Measurements from ENCODE around the gene CST9. TPM values are rescaled to one million over a fixed set of nuclear protein-coding genes. Genes with fewer than 3 reads are reported as not detected.
"Not testable (repeated sequence)": the region's sequence is repeated elsewhere in the genome, so short reads cannot be mapped to it uniquely, and the experiment has no call there.

The CST9 gene
- total RNA-seq, 4 donors from 2014 or later: not detected

DNA sequence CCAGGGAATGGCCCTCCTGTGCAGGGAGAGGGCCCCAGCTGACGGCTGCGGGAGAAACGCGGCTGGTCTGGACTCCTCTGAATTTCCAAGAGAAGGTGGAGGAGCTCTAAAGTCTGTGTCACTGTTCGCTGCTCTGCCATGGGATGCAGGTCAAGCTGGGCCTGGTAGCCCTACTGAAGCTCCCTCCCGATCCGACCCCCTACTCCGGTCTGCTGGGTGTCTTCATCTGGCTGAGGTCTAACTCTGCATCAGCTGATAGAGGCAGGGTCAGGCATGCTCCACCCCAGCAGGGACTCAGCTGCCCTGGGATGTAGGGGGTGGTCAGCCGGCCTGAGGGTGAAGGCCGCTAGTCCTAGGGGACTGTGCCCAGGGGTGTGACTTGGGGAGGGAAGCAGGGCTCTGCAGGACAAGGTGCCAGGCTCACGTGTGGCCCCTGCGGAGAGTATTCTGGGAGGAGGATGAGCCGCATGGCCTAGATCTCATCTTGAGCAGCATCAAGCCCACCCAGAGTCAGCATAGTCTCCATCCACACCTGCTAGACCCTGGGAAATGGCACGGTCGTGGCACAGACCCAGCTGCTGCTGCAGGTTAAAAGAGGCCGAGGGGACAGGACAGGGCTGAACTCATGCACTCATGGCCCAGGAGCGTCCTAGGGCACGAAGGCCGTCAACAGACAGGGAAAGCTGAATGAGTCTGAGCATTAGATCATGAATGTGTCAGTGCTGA lies 30.6 kb upstream of the CST9 start:
- no peak for DNase-seq (ENCODE audit: low spot score in 2 of 2)
- Histone ChIP-seq H3K27ac (peak overlapping the region; percentile 99), H3K27me3 (no peaks in the 10 kb centered on the region), H3K9me3 (no peaks in the 10 kb centered on the region), H3K36me3 (peaks cover 30% of the 10 kb centered on the region), H3K4me3 (peak overlapping the region; percentile 95), H3K4me1 (peaks cover 57% of the 10 kb centered on the region)
- 67% methylated on average over 12 of the region's 19 CpGs for WGBS
- TF ChIP-seq, protein P1, sequence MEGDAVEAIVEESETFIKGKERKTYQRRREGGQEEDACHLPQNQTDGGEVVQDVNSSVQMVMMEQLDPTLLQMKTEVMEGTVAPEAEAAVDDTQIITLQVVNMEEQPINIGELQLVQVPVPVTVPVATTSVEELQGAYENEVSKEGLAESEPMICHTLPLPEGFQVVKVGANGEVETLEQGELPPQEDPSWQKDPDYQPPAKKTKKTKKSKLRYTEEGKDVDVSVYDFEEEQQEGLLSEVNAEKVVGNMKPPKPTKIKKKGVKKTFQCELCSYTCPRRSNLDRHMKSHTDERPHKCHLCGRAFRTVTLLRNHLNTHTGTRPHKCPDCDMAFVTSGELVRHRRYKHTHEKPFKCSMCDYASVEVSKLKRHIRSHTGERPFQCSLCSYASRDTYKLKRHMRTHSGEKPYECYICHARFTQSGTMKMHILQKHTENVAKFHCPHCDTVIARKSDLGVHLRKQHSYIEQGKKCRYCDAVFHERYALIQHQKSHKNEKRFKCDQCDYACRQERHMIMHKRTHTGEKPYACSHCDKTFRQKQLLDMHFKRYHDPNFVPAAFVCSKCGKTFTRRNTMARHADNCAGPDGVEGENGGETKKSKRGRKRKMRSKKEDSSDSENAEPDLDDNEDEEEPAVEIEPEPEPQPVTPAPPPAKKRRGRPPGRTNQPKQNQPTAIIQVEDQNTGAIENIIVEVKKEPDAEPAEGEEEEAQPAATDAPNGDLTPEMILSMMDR (IDR thresholded peaks at IDR 0.05): no peak
- no peak for TF ChIP-seq POLR2AphosphoS5 (IDR thresholded peaks at IDR 0.05)
- no peak for TF ChIP-seq POLR2A (IDR thresholded peaks at IDR 0.05)
- TF ChIP-seq EP300 (IDR thresholded peaks at IDR 0.05): no peak

DNA sequence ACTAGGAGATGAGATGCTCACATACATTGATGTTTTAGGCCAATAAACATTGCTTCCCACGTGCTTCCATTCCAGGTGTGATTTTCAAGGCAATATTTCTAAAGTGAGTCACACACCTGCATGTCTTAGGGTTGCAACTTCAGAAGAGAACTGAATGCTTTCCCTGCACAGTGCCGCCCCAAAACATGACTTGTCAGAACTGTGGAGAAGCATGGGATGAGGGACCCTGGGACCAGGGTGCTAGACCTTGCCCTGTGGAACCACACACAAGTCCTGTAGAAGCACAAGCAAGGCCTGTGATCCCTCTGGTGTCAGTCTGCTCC lies 30.0 kb upstream of the CST9 start:
- H3K27me3 ChIP-seq; DNase-seq (ENCODE audit: low spot score in 2 of 2); H3K9me3 ChIP-seq: not testable (repeated sequence)
- peak overlapping the region; percentile 99 for H3K27ac ChIP-seq
- peaks cover 30% of the 10 kb centered on the region for H3K36me3 ChIP-seq
- 13% methylated on average over 2 of the region's 2 CpGs for WGBS
- peak overlapping the region; percentile 95 for H3K4me3 ChIP-seq
- peaks cover 56% of the 10 kb centered on the region for H3K4me1 ChIP-seq

DNA sequence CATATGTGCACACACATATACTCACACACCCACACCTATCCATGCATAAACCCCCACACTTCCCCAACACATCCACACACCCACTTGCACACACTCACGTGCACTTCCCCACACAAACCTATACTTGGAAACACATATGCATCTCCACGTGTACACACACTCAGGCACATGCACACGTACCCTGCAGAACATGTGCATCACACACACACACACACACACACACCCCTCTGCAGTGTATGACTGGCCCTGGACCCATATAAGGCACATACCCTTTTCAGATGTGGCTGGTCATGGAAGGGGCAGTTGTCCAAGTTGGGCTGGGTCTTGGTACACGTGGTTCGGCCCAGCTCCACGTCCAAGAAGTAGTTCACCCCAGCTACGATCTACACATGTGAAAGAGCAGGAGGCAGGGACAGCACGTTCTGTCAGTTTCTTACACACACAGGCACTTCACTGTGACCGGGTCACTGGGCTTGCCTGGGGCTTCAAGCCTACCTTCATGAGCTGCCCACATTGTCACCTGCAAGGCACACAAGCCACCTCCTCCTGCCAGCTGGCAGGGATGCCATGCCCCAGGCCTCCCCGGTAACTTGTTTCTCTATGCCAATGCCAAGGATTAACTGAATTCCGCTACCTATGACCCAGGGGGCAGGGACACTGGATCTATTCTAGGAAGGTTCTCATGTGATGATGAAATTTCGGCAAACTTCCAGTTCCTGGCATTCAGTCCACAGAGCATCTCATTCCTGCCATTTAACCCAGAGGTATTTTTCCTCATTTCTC lies 29.5 kb upstream of the CST9 start:
- H3K4me3 ChIP-seq: peak overlapping the region; percentile 95
- H3K27me3 ChIP-seq: no peaks in the 10 kb centered on the region
- DNase-seq (ENCODE audit: low spot score in 2 of 2): peak in 1 of 2 donors; percentile 65
- peaks cover 30% of the 10 kb centered on the region for H3K36me3 ChIP-seq
- TF ChIP-seq POLR2A (IDR thresholded peaks at IDR 0.05): no peak
- TF ChIP-seq EP300 (IDR thresholded peaks at IDR 0.05): peak; percentile 69
- H3K9me3 ChIP-seq: no peaks in the 10 kb centered on the region
- H3K4me1 ChIP-seq: peaks cover 56% of the 10 kb centered on the region
- peak overlapping the region; percentile 44 for H3K27ac ChIP-seq
- WGBS: 37% methylated on average over 7 of the region's 12 CpGs

DNA sequence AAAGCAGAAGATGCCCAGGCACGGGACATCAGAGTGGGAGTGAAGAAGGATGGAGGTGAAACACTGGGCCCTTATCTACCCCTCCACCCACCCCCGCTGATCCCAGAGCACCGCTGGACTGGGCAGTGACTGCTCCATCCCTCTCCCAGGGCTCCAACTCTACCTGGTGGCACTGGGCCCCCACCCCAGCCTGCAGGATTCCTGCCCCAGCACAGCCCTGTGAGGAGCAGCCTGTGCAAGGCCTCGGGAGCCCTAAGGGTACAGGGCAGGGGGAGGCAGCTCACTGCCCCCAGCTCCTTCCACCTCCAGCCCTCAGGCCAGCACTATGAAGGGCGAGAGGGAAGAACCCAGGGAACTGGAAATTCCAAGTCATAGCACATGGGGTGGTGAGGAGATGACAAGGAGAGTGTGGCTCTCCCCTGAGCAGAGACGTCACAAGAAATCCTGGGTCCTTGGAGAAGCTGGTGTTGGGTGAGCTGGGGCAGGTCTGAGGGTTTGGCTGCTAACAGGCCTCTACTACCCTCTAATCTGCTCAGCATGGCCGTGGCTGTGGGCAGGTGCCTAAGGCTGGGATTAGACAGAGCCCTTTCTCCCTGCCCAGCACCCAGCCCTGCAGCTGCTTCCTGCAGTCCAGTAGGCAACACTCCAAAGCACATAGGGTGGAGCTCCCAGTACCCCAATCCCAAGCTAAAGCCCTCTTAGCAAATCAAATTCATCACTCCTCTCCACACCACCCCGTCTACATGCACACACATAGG lies 28.5 kb upstream of the CST9 start:
- peak overlapping the region; percentile 44 for H3K27ac ChIP-seq
- no peaks in the 10 kb centered on the region for H3K9me3 ChIP-seq
- peaks cover 52% of the 10 kb centered on the region for H3K4me1 ChIP-seq
- DNase-seq (ENCODE audit: low spot score in 2 of 2): no peak
- TF ChIP-seq POLR2AphosphoS5 (IDR thresholded peaks at IDR 0.05) (no peak), POLR2A (IDR thresholded peaks at IDR 0.05) (no peak), EP300 (IDR thresholded peaks at IDR 0.05) (no peak)
- TF ChIP-seq, protein P1 (IDR thresholded peaks at IDR 0.05): no peak
- H3K36me3 ChIP-seq: peaks cover 30% of the 10 kb centered on the region
- 82% methylated on average over 5 of the region's 8 CpGs for WGBS
- peak overlapping the region; percentile 95 for H3K4me3 ChIP-seq
- no peaks in the 10 kb centered on the region for H3K27me3 ChIP-seq

DNA sequence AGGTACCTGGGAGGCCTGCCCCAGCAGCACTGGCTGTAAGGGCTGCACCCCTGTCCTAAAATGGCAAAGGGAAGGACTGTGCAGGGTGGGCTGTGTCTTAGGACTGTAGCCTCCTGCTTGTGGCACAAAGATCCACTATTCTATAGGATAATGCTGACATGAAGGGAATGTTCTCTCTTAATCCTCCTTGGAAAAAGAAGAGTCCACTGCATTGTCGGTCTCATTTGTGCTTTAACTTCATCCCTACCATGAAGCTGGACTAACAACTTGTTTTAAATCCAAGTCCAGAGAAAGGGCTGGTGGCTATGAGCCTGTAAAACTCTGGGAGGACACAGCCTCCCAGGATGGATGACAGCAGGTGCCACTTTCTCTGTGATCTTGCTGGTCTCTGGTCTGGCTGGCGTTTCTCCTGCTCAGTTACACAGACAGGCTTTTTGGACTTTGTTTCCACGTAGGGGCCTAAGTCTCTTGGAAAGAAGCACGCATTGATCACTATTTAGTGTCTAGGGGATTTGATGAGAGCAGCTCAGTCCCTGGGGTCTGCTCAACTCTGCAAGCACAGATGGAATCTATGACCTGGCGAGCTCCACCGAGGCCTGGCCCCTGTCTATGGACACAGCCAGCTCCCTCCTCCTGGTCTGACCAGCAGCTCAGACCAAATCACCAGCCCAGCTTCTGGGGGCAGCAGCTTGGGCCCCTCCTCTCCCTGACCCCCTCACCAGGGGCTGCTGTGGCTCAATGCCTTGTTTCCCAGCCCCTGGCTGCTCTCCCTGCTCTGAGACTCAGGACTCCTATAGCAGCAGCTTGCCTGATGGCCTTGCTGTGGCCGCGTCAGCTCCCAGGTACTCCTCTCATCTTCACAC lies 27.2 kb upstream of the CST9 start:
- H3K27me3 ChIP-seq: no peaks in the 10 kb centered on the region
- H3K9me3 ChIP-seq: no peaks in the 10 kb centered on the region
- H3K27ac ChIP-seq: no peak overlapping the region
- H3K36me3 ChIP-seq: peaks cover 30% of the 10 kb centered on the region
- TF ChIP-seq POLR2A (IDR thresholded peaks at IDR 0.05): no peak
- TF ChIP-seq, protein P1 (IDR thresholded peaks at IDR 0.05): no peak
- TF ChIP-seq POLR2AphosphoS5 (IDR thresholded peaks at IDR 0.05): no peak
- no peak for TF ChIP-seq EP300 (IDR thresholded peaks at IDR 0.05)
- peaks cover 51% of the 10 kb centered on the region for H3K4me1 ChIP-seq
- no peak for DNase-seq (ENCODE audit: low spot score in 2 of 2)
- 90% methylated on average over 6 of the region's 8 CpGs for WGBS
- no peak overlapping the region for H3K4me3 ChIP-seq

All from suprapubic skin (tissue), 4 donors.